Fibroblast of skin of scalp (primary cell): ENCODE results near the gene LYRM7.
"Not testable (repeated sequence)": the region's sequence is repeated elsewhere in the genome, so short reads cannot be mapped to it uniquely, and the experiment has no call there.

Source experiments
- DNase-seq: peaks from one replicate; pipeline ENCODE4 v3.0.0-alpha.2; 2013

Gene LYRM7

GRCh38 chr5:131221008-131221703 is 50.4 kb downstream of the LYRM7 start:
- DNase-seq, result no peak

GRCh38 chr5:131221888-131222287 is 51.1 kb downstream of the LYRM7 start:
- peak; percentile 17 for DNase-seq

GRCh38 chr5:131222731-131223130 is 52.0 kb downstream of the LYRM7 start:
- DNase-seq, result no peak

GRCh38 chr5:131223751-131224386 is 53.1 kb downstream of the LYRM7 start:
- no peak for DNase-seq

- no peak for DNase-seq
Measured at GRCh38 chr5:131224387-131225201, 53.9 kb downstream of the LYRM7 start.

GRCh38 chr5:131225282-131225974 is 54.7 kb downstream of the LYRM7 start:
- no peak for DNase-seq

- DNase-seq, result no peak
Measured at GRCh38 chr5:131226899-131227298, 56.2 kb downstream of the LYRM7 start.

- DNase-seq, result no peak
Measured at GRCh38 chr5:131228646-131229045, 57.9 kb downstream of the LYRM7 start.

GRCh38 chr5:131229623-131230022 is 58.9 kb downstream of the LYRM7 start:
- DNase-seq, result no peak

- peak; percentile 3 for DNase-seq
Measured at GRCh38 chr5:131230406-131230805, 59.7 kb downstream of the LYRM7 start.

- no peak for DNase-seq
Measured at GRCh38 chr5:131239686-131240085, 68.9 kb downstream of the LYRM7 start.

- DNase-seq, result peak; percentile 81
Measured at GRCh38 chr5:131242728-131243255, 72.0 kb downstream of the LYRM7 start.

- DNase-seq, result no peak
Measured at GRCh38 chr5:131245312-131245711, 74.6 kb downstream of the LYRM7 start.

- no peak for DNase-seq
Measured at GRCh38 chr5:131245948-131246347, 75.2 kb downstream of the LYRM7 start.

GRCh38 chr5:131246504-131246903 is 75.8 kb downstream of the LYRM7 start:
- no peak for DNase-seq

GRCh38 chr5:131250751-131251475 is 80.2 kb downstream of the LYRM7 start:
- DNase-seq, result no peak

GRCh38 chr5:131252824-131253171 is 82.1 kb downstream of the LYRM7 start:
- no peak for DNase-seq

- not testable (repeated sequence) for DNase-seq
Measured at GRCh38 chr5:131254025-131254424, 83.3 kb downstream of the LYRM7 start.

GRCh38 chr5:131254741-131255140 is 84.0 kb downstream of the LYRM7 start:
- DNase-seq, result no peak
